Erythroblast (primary cell): ENCODE data around the gene WASF3.

ENCODE experiments used
- GATA1 ChIP-seq: IDR thresholded peaks from 2 replicates; pipeline ENCODE4 v1.6.1; 2011; ENCODE audit warnings: low read depth, mild to moderate bottlenecking, control low read depth, low read length, moderate library complexity
- POLR2A ChIP-seq: IDR thresholded peaks from 2 replicates; pipeline ENCODE4 v1.6.1; 2011; ENCODE audit warnings: mild to moderate bottlenecking, low read length

DNA sequence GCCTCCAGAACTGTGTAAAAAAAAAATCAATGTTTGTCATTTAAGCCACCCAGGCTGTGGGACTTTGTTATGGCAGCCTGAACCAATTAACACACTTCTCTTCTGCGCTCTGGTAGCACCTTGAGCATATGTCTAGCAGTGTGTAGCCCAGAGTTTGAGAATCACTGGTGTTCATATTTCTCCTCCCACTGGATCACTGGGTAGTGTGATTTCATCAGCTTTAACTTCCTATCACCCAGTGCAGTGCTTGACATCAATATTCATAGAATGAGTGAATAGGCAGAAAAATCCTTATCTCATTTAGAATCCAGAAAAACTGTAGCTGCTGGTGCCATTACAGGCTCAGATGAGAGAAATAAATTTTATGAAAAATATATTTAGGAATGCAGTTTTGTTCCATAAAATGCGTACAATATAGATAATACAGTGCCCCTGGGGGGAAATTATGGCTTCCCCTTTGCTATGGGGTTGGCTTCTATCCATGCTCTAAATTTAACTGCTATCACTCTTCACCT lies 30.7 kb upstream of the WASF3 start:
- TF ChIP-seq POLR2A (no peak), GATA1 (no peak)
